ENCODE measurements around the gene PERCC1.

The PERCC1 gene

GRCh38 chr16:1450218-1450617, 19.3 kb downstream of the PERCC1 start:
- DNase-seq (ENCODE audit: low read depth in 2 of 2): no peak

DNA sequence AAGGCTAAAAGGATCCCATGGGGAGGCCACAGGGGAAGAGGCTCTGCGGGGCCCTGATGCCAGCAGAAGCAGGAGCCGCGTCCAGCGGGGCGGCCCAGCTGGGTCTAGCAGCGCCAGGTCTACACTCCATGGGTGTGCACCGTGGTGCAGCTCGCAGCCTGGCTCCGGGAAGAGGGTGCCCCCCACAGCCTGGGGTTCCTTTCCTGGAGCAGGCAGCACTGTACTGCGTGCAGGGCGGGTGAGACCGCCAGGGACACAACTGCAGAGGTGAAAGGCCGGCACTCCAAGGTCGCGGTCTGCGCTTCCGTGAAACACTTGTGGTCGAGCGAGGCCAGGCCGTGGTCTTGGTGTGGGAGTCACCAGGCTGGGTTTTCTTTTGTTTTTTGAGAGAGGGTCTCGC, 20.0 kb downstream of the PERCC1 start:
- no peak for DNase-seq (ENCODE audit: low read depth in 2 of 2)

GRCh38 chr16:1451702-1452392, 21.0 kb downstream of the PERCC1 start:
- DNase-seq (ENCODE audit: low read depth in 2 of 2): no peak

DNA sequence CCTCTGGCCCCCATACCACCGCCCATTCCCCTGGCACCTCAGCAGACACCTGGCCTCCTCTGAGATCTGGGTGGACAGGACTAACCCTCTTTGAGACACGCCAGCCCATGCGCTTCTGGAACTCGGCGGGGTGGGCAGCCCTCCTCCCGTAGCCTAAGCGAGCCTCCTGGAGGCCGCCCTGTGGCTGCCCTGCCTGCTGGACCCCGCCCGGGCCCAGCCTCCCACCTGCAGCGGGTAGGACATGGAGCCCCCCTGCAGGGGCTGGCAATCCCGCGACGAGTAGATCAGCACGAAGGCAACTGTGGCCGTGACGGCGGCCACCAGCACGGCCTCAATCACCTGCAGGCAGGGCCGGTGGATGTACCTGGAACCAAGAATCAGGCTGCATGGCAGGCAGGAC, 21.7 kb downstream of the PERCC1 start:
- no peak for DNase-seq (ENCODE audit: low read depth in 2 of 2)

DNA sequence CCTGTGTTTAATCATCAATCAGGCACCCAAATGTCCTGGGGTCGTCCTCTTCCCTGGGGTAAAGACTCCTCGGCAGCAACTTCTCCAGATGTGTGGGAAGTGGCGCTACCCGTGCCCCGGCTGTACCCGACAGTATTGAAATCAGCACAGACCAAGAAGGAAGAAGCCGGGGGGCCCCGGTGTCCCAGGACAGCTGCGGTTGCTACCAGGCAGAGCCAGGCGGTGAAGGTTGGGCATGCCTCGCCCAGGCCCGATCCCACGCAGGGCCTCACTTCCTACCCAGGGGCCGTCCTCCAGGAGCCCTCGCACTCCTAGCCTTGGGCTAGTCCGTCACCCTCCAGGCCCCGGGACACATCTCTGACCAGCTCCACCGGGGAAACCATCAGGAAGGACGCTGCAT, 22.4 kb downstream of the PERCC1 start:
- DNase-seq (ENCODE audit: low read depth in 2 of 2): no peak

- no peak for DNase-seq (ENCODE audit: low read depth in 2 of 2)
Measured at GRCh38 chr16:1454561-1454960, 23.7 kb downstream of the PERCC1 start.

GRCh38 chr16:1455190-1456171, 24.6 kb downstream of the PERCC1 start:
- no peak for DNase-seq (ENCODE audit: low read depth in 2 of 2)

- no peak for DNase-seq (ENCODE audit: low read depth in 2 of 2)
Measured at GRCh38 chr16:1456951-1457350, 26.1 kb downstream of the PERCC1 start.

DNA sequence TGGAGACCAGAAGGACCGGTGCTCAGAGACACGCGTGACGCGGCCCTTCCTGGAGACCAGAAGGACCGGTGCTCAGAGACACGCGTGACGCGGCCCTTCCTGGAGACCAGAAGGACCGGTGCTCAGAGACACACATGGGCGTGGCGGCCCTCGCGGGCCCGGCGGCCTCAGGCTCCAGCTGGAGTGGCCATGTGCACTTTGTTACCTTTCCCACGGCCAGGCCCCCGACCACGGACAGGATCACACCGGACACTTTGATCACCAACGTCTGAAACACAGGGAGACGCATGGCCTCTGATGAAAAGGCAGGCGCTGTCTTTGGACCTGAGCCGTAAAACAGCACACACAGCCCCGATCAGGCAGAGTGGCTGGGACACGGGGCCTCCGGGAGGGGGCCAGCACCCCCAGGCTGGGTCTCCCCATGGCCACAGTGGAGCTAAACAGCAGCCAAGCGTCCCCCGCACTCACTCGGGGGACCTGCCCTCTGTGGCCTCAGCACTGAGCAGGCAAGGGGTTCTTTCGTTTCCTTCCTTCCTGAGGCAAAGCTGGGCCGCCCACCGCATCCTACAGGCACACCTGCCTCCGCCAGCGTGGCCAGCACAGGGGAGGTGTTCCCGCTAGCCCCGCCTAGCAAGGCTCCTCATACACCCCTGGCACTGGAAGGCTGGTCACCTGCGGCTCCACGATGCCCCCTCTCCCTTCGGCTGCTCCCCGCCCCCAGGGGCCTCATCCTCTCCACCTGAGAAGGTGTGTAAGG, 26.8 kb downstream of the PERCC1 start:
- DNase-seq (ENCODE audit: low read depth in 2 of 2): no peak

DNA sequence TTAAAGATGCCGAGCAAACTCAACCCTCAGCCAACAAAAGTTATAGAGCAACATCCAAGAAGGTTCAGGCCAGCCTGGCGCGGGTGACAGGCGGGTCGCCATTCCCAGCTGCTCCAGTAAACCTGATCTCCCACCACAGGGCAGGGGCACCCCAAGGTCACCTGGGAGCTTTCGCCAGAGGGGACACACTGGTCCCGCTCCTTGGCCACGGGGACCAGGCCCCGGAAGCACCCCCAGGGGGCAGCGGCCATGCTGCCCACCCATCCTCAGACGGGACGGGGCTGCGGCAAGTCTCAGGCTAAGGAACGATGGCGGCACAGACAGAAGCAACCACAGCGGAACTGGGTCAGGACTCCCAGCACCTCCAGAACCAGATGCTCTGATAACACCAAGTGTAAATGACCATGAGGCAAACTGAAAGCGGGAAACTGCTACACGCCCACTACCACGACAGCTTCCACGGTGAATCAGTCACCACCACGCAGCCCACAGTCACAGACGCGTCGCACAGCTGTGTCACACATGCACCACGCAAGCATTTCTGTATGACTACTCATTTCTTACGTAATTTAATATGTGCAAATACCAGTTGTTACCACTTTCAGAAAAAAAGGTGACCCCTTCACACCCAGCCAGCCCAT, 27.6 kb downstream of the PERCC1 start:
- peak in 1 of 2 experiments; percentile 4 for DNase-seq (ENCODE audit: low read depth in 2 of 2)

- no peak for DNase-seq (ENCODE audit: low read depth in 2 of 2)
Measured at GRCh38 chr16:1458977-1459341, 28.1 kb downstream of the PERCC1 start.

- no peak for DNase-seq (ENCODE audit: low read depth in 2 of 2)
Measured at GRCh38 chr16:1459967-1460366, 29.1 kb downstream of the PERCC1 start.

DNA sequence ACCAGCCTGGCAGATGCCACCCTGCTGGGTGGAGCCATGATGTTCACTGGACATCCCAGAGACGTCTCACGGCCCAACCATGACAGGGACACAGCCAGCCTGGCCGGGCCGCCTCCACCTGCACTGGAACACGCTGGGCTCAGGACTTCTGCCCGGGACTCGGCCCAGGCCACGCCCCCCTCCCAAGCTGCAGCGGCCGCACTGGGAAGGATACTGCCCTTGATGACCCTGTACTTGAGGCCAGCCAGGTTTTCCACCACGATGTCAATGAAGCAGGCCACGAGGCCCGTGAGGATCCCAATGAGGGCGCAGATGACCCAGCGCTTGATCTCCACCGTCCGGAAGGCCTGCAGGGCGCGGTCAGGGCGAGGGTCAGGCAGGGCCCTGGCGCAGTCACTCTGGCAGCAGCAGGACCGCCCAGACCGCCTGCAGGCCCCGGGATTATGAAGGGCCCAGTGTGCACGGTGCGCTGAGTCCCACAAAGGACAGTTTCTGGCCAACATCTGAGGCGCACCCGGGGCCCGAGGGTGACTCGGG, 29.8 kb downstream of the PERCC1 start:
- no peak for DNase-seq (ENCODE audit: low read depth in 2 of 2)

DNA sequence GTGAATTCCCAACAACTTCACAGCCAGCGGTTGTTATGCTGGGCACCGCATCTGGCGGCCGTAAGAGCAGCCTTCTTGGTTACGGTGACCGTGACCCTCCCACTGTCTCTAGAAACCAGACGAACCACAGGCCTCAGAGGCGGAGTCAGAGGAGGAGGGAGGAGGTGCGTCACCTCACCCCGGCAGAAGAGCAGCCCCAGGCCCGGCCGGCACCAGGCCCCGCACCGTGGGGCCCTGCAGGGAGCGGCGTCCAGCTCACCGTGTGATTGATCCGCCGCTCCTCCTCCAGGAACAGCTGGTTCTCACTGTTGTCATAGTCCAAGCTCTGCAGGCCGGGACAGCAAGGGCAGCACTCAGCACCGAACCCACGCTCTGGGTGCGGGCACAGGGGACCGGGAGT, 30.3 kb downstream of the PERCC1 start:
- DNase-seq (ENCODE audit: low read depth in 2 of 2): no peak

DNA sequence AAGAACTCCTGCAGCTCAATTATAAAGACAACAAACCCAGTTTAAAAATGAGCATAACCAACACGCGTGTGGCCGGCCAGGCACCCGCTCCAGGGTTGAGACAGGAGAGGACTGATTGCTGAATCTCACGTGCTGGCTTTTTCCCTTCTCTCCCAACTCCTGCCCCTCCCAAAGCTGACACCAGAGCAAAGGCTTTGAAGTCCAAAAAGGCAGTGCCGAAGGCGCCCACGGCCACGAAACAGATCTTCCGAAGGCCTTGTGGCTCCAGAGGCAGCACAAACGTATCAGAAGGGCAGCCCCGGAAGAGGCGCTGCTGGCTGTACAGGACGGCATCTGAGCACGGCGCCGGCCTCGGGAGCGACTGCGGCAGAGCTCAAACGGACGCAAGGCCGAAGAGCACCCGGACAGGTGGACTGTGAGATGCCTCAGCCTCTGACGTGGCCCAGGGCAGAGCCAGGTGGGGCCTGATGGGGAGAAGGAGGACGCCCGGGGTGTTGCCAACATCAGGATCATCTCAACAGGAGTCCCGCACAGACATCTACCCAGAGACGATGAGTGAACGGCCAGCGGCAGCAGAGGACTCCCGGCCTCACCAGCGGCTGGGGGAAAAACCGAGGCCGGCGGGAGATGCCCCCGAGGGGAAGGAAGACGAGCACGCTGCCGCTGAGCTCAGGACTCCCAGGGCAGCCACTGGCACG, 33.5 kb downstream of the PERCC1 start:
- no peak for DNase-seq (ENCODE audit: low read depth in 2 of 2)

DNA sequence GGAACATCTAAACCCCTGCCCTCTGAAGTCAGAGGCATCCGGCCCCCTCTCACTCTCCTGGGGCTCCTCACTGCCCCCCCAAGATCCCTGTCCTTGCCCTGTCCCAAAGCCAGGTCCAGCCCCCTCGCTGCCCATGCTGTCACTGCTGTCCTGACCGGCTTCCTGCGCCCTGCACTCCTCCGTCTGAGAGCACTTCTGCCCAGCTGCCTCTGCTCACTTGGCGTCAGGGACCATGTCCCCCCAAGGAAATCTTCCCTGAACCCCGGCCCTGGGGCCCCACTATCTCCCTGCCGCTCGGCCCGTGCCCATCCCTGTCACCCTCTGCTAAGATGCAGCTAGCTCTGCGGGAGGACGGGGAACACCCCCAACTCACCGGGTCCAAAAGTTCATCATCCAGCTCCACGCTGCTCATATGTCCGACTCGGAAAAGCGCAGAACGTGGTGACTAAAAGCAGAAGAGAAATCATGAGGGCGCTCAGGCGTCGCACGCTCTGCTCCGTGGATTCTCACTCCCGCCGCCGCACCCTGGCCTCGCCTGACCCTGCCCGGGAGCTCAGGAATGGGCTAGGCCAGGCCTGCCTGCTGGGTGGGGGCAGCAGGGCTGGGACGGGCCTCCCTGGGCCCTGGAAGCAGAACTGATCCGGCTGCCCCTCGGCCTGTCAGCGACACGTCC, 34.2 kb downstream of the PERCC1 start:
- DNase-seq (ENCODE audit: low read depth in 2 of 2): no peak

GRCh38 chr16:1465567-1465915, 34.7 kb downstream of the PERCC1 start:
- DNase-seq (ENCODE audit: low read depth in 2 of 2): no peak

DNA sequence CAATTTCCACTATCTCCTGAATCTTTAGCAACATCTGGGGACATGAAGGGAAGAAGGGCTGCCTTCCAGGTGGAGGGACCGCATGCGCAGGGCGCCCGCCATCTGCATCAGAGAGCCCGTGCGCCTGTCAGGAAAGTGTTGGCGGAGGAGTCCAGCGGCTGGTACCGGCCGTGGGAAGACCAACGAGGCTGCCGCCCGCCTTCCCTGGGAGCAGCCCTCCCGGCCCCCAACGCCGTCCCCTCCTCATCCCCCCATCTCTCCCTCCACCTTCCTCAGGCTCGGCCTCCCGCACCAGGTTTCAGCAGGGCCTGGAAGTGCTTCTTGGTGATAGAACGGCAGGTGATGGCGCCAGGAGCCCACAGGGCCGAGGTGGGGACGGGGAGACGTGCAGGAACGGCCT, 35.2 kb downstream of the PERCC1 start:
- DNase-seq (ENCODE audit: low read depth in 2 of 2): no peak

DNA sequence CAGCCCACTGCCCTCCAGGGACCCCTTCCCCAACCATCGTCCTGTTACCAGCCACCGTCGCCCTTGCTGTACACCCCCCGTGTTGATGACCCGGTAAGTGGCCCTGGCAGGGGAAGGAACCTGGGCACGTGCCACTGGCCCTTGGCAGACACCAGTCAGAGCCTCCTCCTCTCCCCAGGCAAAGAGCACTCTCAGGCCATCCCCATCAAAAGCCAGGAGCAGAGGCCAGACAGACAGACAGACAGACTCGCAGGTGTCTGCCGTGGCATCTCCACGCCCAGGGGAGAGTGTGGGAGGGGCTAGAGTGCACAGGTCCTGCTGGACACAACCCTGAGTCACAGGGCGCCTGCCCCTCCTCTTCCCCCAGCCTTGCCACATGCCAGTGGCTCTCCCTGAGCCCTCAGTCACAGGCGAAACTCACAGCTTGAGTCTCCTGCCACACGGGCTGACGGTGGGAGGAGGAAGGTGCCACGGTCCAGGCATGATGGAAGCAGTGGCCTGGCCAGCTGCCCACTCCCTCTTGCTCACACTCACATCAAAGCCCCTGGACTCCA, 36.2 kb downstream of the PERCC1 start:
- no peak for DNase-seq (ENCODE audit: low read depth in 2 of 2)

- DNase-seq (ENCODE audit: low read depth in 2 of 2): no peak
Measured at GRCh38 chr16:1468426-1468810, 37.5 kb downstream of the PERCC1 start.

Data from fibroblast of skin of left biceps (primary cell).